BLaER1 treated with 17β-estradiol and CSF1 and Interleukin-3, amounts not matched to agents 10 nM and 100 nM (cell line): Measurements from ENCODE around the gene PPP4R3B.
A peak's percentile ranks its signal among the peaks of the same experiment; 100 is the strongest.
"Not testable (repeated sequence)": the region's sequence is repeated elsewhere in the genome, so short reads cannot be mapped to it uniquely, and the experiment has no call there.

Experiments
- H3K27ac ChIP-seq, 11 experiments: shearing (Covaris generic); formaldehyde crosslinking; 2 replicates each; pipeline ENCODE4 v1.8.1; 2022
- H3K27me3 ChIP-seq, 11 experiments: shearing (Covaris generic); formaldehyde crosslinking; 2 replicates each; pipeline ENCODE4 v1.8.1; 2022
- H3K36me3 ChIP-seq, 11 experiments: shearing (Covaris generic); formaldehyde crosslinking; 2 replicates each; pipeline ENCODE4 v1.8.1; 2022
- H3K4me1 ChIP-seq, 10 experiments: shearing (Covaris generic); formaldehyde crosslinking; 2 replicates each; pipeline ENCODE4 v1.8.1; 2022
- H3K4me2 ChIP-seq, 11 experiments: shearing (Covaris generic); formaldehyde crosslinking; 2 replicates each; pipeline ENCODE4 v1.8.1; 2022
- H3K4me3 ChIP-seq, 10 experiments: shearing (Covaris generic); formaldehyde crosslinking; 2 replicates each; pipeline ENCODE4 v1.8.1; 2022
- H3K9ac ChIP-seq, 11 experiments: shearing (Covaris generic); formaldehyde crosslinking; 2 replicates each; pipeline ENCODE4 v1.8.1; 2022
- H3K9me3 ChIP-seq, 11 experiments: shearing (Covaris generic); formaldehyde crosslinking; replicated peaks in 1 of 11; 2 replicates each; pipeline ENCODE4 v1.8.1; 2022
- H4K20me1 ChIP-seq, 11 experiments: shearing (Covaris generic); formaldehyde crosslinking; 2 replicates each; pipeline ENCODE4 v1.8.1; 2022
- Cebpa-rat ChIP-seq, 11 experiments: shearing (Covaris generic); IDR thresholded peaks; 2 replicates each; pipeline ENCODE4 v1.8.1; 2022

PPP4R3B gene

GRCh38 chr2:55581874-55582547 lies 35.4 kb downstream of the PPP4R3B start:
- H3K9ac ChIP-seq, result no peak overlapping the region
- no peak overlapping the region for H3K4me3 ChIP-seq
- no peak for TF ChIP-seq Cebpa-rat (IDR thresholded peaks at IDR 0.05)
- peaks cover 86 to 100% (median 96%) of the 10 kb centered on the region in 11 experiments for H3K36me3 ChIP-seq
- H3K4me1 ChIP-seq, result peaks cover 0 to 22% (median 7%) of the 10 kb centered on the region in 10 experiments; a peak in 14 of 20 replicates
- H3K4me2 ChIP-seq, result no peak overlapping the region
- no peak overlapping the region for H3K27ac ChIP-seq
- no peaks in the 10 kb centered on the region for H3K27me3 ChIP-seq
- H3K9me3 ChIP-seq, result no peaks in the 10 kb centered on the region
- peaks cover 0 to 59% (median 6%) of the 10 kb centered on the region in 11 experiments; a peak in 10 of 22 replicates for H4K20me1 ChIP-seq

- H4K20me1 ChIP-seq, result peaks cover 0 to 53% (median 4%) of the 10 kb centered on the region in 11 experiments; a peak in 8 of 22 replicates
- no peak for TF ChIP-seq Cebpa-rat (IDR thresholded peaks at IDR 0.05)
- no peak overlapping the region for H3K9ac ChIP-seq
- peaks cover 86 to 100% (median 96%) of the 10 kb centered on the region in 11 experiments for H3K36me3 ChIP-seq
- H3K27me3 ChIP-seq, result no peaks in the 10 kb centered on the region
- no peak overlapping the region for H3K4me2 ChIP-seq
- H3K27ac ChIP-seq, result no peak overlapping the region
- peaks cover 0 to 16% (median 7%) of the 10 kb centered on the region in 10 experiments; a peak in 14 of 20 replicates for H3K4me1 ChIP-seq
- H3K4me3 ChIP-seq, result no peak overlapping the region
- no peaks in the 10 kb centered on the region for H3K9me3 ChIP-seq
Measured at GRCh38 chr2:55581435-55581834, 36.0 kb downstream of the PPP4R3B start.

GRCh38 chr2:55569002-55569401 lies 48.4 kb downstream of the PPP4R3B start:
- not testable (repeated sequence) for H3K9me3 ChIP-seq, H3K4me2 ChIP-seq, H4K20me1 ChIP-seq, H3K27me3 ChIP-seq, H3K4me1 ChIP-seq, H3K4me3 ChIP-seq, H3K27ac ChIP-seq, H3K9ac ChIP-seq
- peaks cover 81 to 100% (median 96%) of the 10 kb centered on the region in 11 experiments for H3K36me3 ChIP-seq

- Histone ChIP-seq H4K20me1 (no peaks in the 10 kb centered on the region), H3K36me3 (peaks cover 89 to 100% (median 97%) of the 10 kb centered on the region in 11 experiments), H3K9me3 (peaks cover 15 to 24% (median 20%) of the 10 kb centered on the region in 11 experiments), H3K27ac (no peak overlapping the region), H3K4me1 (no peaks in the 10 kb centered on the region), H3K4me3 (no peak overlapping the region), H3K27me3 (no peaks in the 10 kb centered on the region), H3K9ac (no peak overlapping the region), H3K4me2 (no peak overlapping the region)
- 0 out of 22 replicates have a peak, but pooled peaks of 1 of the 11 experiments have one; percentile 15 for TF ChIP-seq Cebpa-rat (IDR thresholded peaks at IDR 0.05)
Measured at GRCh38 chr2:55567298-55567697, 50.1 kb downstream of the PPP4R3B start.

GRCh38 chr2:55565613-55566012 lies 51.8 kb downstream of the PPP4R3B start:
- H3K9me3 ChIP-seq, result peaks cover 31 to 41% (median 37%) of the 10 kb centered on the region in 11 experiments
- H3K36me3 ChIP-seq, result peaks cover 95 to 100% (median 98%) of the 10 kb centered on the region in 11 experiments
- no peak for TF ChIP-seq Cebpa-rat (IDR thresholded peaks at IDR 0.05)

GRCh38 chr2:55560855-55561254 lies 56.6 kb downstream of the PPP4R3B start:
- no peak for TF ChIP-seq Cebpa-rat (IDR thresholded peaks at IDR 0.05)
- Histone ChIP-seq H3K27me3 (no peaks in the 10 kb centered on the region), H3K4me3 (peak overlapping the region in 4 of 10 experiments; percentile 14 to 35 (median 19); a peak in 1 of 20 replicates), H3K36me3 (peaks cover 96 to 100% (median 100%) of the 10 kb centered on the region in 11 experiments), H3K4me2 (no peak overlapping the region), H3K9me3 (peaks cover 31 to 41% (median 37%) of the 10 kb centered on the region in 11 experiments), H3K27ac (no peak overlapping the region), H3K4me1 (no peaks in the 10 kb centered on the region), H4K20me1 (peaks cover 0 to 10% (median 0%) of the 10 kb centered on the region in 11 experiments; a peak in 6 of 22 replicates), H3K9ac (no peak overlapping the region)

More at GRCh38 chr2:55565613-55566012, 51.8 kb downstream of the PPP4R3B start:
- Histone ChIP-seq H3K27me3 (no peaks in the 10 kb centered on the region), H3K4me1 (no peaks in the 10 kb centered on the region), H3K27ac (no peak overlapping the region), H3K4me3 (no peak overlapping the region), H3K4me2 (no peak overlapping the region), H4K20me1 (no peaks in the 10 kb centered on the region), H3K9ac (no peak overlapping the region)

GRCh38 chr2:55556809-55557208 lies 60.6 kb downstream of the PPP4R3B start:
- peaks cover 0 to 27% (median 15%) of the 10 kb centered on the region in 11 experiments; a peak in 12 of 22 replicates for H4K20me1 ChIP-seq
- H3K9ac ChIP-seq, result no peak overlapping the region
- H3K4me2 ChIP-seq, result no peak overlapping the region
- H3K27me3 ChIP-seq, result no peaks in the 10 kb centered on the region
- TF ChIP-seq Cebpa-rat (IDR thresholded peaks at IDR 0.05), result no peak
- peaks cover 10 to 14% (median 13%) of the 10 kb centered on the region in 11 experiments for H3K9me3 ChIP-seq
- no peaks in the 10 kb centered on the region for H3K4me1 ChIP-seq
- H3K4me3 ChIP-seq, result no peak overlapping the region
- H3K27ac ChIP-seq, result no peak overlapping the region
- peaks cover 89 to 100% (median 97%) of the 10 kb centered on the region in 11 experiments for H3K36me3 ChIP-seq

- H3K36me3 ChIP-seq, result peaks cover 89 to 100% (median 97%) of the 10 kb centered on the region in 11 experiments
Measured at GRCh38 chr2:55555977-55556376, 61.4 kb downstream of the PPP4R3B start.

GRCh38 chr2:55553321-55553720 lies 64.1 kb downstream of the PPP4R3B start:
- H3K36me3 ChIP-seq, result peaks cover 80 to 99% (median 92%) of the 10 kb centered on the region in 11 experiments
- no peaks in the 10 kb centered on the region for H3K27me3 ChIP-seq
- no peaks in the 10 kb centered on the region for H3K9me3 ChIP-seq
- H4K20me1 ChIP-seq, result peaks cover 0 to 37% (median 16%) of the 10 kb centered on the region in 11 experiments; a peak in 13 of 22 replicates
- no peaks in the 10 kb centered on the region for H3K4me1 ChIP-seq
- no peak overlapping the region for H3K4me3 ChIP-seq
- no peak overlapping the region for H3K27ac ChIP-seq
- no peak overlapping the region for H3K9ac ChIP-seq
- no peak for TF ChIP-seq Cebpa-rat (IDR thresholded peaks at IDR 0.05)
- H3K4me2 ChIP-seq, result no peak overlapping the region

More at GRCh38 chr2:55555977-55556376, 61.4 kb downstream of the PPP4R3B start:
- no peak overlapping the region for H3K27ac ChIP-seq
- no peak overlapping the region for H3K4me3 ChIP-seq
- peaks cover 0 to 30% (median 16%) of the 10 kb centered on the region in 11 experiments; a peak in 13 of 22 replicates for H4K20me1 ChIP-seq
- H3K9ac ChIP-seq, result no peak overlapping the region
- no peaks in the 10 kb centered on the region for H3K4me1 ChIP-seq
- H3K9me3 ChIP-seq, result peaks cover 2 to 5% (median 4%) of the 10 kb centered on the region in 11 experiments
- no peaks in the 10 kb centered on the region for H3K27me3 ChIP-seq
- no peak for TF ChIP-seq Cebpa-rat (IDR thresholded peaks at IDR 0.05)
- H3K4me2 ChIP-seq, result no peak overlapping the region
